ENCODE results near the gene PPFIBP2.

The PPFIBP2 gene

GRCh38 chr11:7672960-7673723 is 159.3 kb downstream of the PPFIBP2 start, which contains the start of gene CYB5R2:
Gene CYB5R2 (minus strand): TSS chr11:7673500. CDS start chr11:7672825, 675 bp downstream.
- TF ChIP-seq, protein P1, sequence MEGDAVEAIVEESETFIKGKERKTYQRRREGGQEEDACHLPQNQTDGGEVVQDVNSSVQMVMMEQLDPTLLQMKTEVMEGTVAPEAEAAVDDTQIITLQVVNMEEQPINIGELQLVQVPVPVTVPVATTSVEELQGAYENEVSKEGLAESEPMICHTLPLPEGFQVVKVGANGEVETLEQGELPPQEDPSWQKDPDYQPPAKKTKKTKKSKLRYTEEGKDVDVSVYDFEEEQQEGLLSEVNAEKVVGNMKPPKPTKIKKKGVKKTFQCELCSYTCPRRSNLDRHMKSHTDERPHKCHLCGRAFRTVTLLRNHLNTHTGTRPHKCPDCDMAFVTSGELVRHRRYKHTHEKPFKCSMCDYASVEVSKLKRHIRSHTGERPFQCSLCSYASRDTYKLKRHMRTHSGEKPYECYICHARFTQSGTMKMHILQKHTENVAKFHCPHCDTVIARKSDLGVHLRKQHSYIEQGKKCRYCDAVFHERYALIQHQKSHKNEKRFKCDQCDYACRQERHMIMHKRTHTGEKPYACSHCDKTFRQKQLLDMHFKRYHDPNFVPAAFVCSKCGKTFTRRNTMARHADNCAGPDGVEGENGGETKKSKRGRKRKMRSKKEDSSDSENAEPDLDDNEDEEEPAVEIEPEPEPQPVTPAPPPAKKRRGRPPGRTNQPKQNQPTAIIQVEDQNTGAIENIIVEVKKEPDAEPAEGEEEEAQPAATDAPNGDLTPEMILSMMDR (conservative IDR thresholded peaks at IDR 0.05; ENCODE audit: low read depth, low read length): no peak
- H3K4me3 ChIP-seq (ENCODE audit: low read length): peak within 1 kb of the TSS; percentile 42
- DNase-seq (ENCODE audit: low read depth): no peak

DNA sequence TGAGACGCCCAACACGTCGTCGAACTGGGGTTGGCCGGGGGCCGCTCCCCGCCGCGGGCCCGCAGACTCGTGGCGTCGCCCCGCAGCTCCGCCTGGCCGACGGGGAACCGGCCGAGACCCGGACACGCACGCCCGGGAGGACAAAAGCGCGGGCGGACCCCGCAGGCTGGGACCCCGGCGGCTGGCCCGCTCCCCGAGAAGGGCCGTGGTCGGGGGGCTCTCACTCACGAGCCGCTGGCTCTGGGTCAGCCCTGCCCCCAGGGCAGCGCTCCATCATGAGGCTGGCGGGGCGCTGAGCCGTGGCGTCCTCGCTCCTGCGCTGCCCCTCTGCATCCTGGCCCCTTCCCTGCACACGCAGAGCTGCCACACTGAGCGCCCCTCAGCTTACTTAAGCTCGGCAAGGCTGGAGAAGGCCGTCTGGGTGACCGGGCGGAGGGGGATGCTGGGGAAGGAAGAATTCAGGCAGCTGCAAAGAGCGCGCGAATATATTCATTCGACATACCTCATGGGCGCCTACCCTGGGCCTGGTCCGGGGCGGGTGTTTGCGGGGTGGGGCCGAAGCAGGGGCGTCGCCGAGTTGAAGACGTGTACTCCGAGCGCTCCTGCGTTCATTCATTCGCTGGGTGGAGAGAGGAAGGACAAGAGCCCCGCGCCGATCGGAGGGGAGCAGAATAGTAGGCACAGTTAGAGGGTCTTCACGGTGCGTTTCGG is 160.1 kb downstream of the PPFIBP2 start:
- peak overlapping the region; percentile 42 for H3K4me3 ChIP-seq (ENCODE audit: low read length)
- no peak for DNase-seq (ENCODE audit: low read depth)
- TF ChIP-seq, protein P1 (conservative IDR thresholded peaks at IDR 0.05; ENCODE audit: low read depth, low read length): no peak

GRCh38 chr11:7675631-7676030 is 161.8 kb downstream of the PPFIBP2 start:
- TF ChIP-seq, protein P1 (conservative IDR thresholded peaks at IDR 0.05; ENCODE audit: low read depth, low read length): no peak
- DNase-seq (ENCODE audit: low read depth): no peak
- H3K4me3 ChIP-seq (ENCODE audit: low read length): no peak overlapping the region

DNA sequence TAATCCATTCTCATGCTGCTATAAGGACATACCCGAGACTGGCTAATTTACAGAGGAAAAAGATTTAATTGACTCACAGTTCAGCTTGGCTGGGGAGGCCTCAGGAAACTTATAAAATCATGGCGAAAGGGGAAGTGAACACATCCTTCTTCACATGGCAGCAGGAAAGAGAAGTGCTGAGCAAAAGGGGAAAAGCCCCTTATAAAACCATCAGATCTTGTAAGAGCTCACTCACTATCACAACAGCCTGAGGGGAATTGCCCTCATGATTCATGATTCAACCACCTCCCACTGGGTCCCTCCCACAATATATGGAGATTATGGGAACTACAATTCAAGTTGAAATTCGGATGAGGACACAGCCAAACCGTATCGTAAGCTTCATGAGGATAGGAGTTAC is 163.3 kb downstream of the PPFIBP2 start:
- TF ChIP-seq, protein P1 (conservative IDR thresholded peaks at IDR 0.05; ENCODE audit: low read depth, low read length): no peak
- peak; percentile 34 for DNase-seq (ENCODE audit: low read depth)
- H3K4me3 ChIP-seq (ENCODE audit: low read length): no peak overlapping the region

DNA sequence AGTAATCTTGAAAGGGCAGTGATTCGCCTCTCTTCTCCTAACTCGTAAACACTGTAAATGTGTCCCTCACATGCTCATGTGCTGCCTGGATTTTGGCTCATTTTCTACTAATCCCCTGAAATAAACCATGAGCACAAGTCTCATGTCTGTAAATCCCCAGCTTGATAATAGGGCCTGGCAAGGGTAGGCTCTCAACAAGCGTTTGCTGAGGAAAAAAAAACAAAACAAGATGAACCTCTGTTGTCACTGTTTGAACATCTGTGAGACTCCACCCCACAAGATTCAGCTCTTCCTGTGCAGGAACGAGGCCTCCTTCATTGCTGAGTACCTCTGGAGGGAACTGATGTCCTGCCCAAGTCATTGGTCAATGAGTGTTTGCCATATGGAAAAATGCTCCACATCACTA is 164.0 kb downstream of the PPFIBP2 start:
- DNase-seq (ENCODE audit: low read depth): peak; percentile 94
- no peak overlapping the region for H3K4me3 ChIP-seq (ENCODE audit: low read length)
- TF ChIP-seq, protein P1 (conservative IDR thresholded peaks at IDR 0.05; ENCODE audit: low read depth, low read length): no peak

DNA sequence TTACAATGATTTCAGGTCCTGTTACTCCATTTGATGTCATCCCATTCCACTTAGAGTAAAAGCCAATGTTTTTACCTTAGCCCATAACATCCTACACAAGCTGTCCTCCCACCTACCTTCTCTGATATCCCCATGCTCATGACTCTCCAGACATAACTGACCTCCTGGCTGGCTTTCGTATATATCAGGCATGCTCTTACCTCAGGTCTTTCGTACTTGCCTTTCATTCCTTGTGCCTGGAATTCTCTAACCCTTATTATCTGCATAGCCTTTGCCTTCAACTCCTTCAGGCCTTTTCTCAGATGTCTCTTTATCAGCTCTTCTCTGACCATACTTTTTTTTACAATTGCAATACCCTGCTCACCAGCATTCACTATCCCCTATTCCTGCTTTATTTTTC is 169.8 kb downstream of the PPFIBP2 start:
- no peak for DNase-seq (ENCODE audit: low read depth)
- TF ChIP-seq, protein P1 (conservative IDR thresholded peaks at IDR 0.05; ENCODE audit: low read depth, low read length): no peak
- no peak overlapping the region for H3K4me3 ChIP-seq (ENCODE audit: low read length)
